ENCODE data around the gene RLBP1. TPM values are rescaled to one million over a fixed set of nuclear protein-coding genes. Genes with fewer than 3 reads are reported as not detected.

RLBP1 gene
- total RNA-seq, 4 donors from 2014 or later = not detected

GRCh38 chr15:89196241-89196640 lies 25.1 kb downstream of the RLBP1 start:
- no peak overlapping the region for H3K4me3 ChIP-seq
- intact Hi-C loops (cut with DNase I; ENCODE audit: low total_unique reads) = no loop called here
- H3K36me3 ChIP-seq = peaks cover 0 to 94% of the 10 kb centered on the region in 2 donors
- ATAC-seq (no peak), DNase-seq (no peak)
- H3K9me3 ChIP-seq = no peaks in the 10 kb centered on the region
- H3K27ac ChIP-seq = peak overlapping the region in 3 of 4 donors; percentile 3 to 57 (median 45)
- TF ChIP-seq POLR2A (IDR thresholded peaks at IDR 0.05) = no peak
- TF ChIP-seq CTCF (IDR thresholded peaks at IDR 0.05 in 4 of 5, conservative IDR thresholded peaks at IDR 0.05 in 1 of 5) = no peak
- H3K4me1 ChIP-seq = peaks cover 0 to 7% of the 10 kb centered on the region in 2 donors
- in situ Hi-C loops (cut with MboI; ENCODE audit: low sequenced_read_pairs in 4 of 4) = no loop called here
- H3K27me3 ChIP-seq = no peaks in the 10 kb centered on the region

DNA sequence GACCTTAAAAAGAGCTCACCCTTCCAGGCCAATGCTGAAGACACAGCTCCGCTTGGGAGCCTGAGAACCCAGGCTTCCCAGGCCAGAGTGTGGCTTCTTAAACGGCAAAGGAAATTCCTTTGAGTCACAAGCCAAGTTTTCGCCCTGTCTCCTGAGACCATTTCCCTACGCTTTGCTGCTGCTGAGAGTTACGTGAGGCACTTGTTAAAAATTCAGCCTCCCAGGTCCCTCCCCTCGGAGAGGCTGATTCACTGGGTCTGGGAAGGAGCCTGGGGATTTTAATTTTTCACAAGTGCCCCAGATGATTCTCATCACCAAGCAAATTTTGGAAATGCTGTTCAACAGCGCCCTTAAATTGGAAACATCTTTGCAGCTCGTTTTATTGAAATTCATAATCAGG lies 25.5 kb downstream of the RLBP1 start:
- no peak for ATAC-seq
- TF ChIP-seq POLR2A (IDR thresholded peaks at IDR 0.05) = no peak
- Histone ChIP-seq H3K36me3 (peaks cover 0 to 94% of the 10 kb centered on the region in 2 donors), H3K4me1 (peaks cover 0 to 7% of the 10 kb centered on the region in 2 donors), H3K9me3 (no peaks in the 10 kb centered on the region), H3K4me3 (no peak overlapping the region), H3K27ac (peak overlapping the region; percentile 31 to 57 (median 41)), H3K27me3 (no peaks in the 10 kb centered on the region)
- no peak for DNase-seq
- intact Hi-C loops (cut with DNase I; ENCODE audit: low total_unique reads) = no loop called here
- in situ Hi-C loops (cut with MboI; ENCODE audit: low sequenced_read_pairs in 4 of 4) = no loop called here

GRCh38 chr15:89194608-89195007 lies 26.8 kb downstream of the RLBP1 start:
- in situ Hi-C loops (cut with MboI; ENCODE audit: low sequenced_read_pairs in 4 of 4) (no loop called here), intact Hi-C loops (cut with DNase I; ENCODE audit: low total_unique reads) (no loop called here)
- Histone ChIP-seq H3K4me3 (no peak overlapping the region), H3K4me1 (peaks cover 0 to 7% of the 10 kb centered on the region in 2 donors), H3K9me3 (no peaks in the 10 kb centered on the region), H3K27ac (peak overlapping the region in 1 of 4 donors; percentile 39), H3K27me3 (no peaks in the 10 kb centered on the region), H3K36me3 (peaks cover 0 to 97% of the 10 kb centered on the region in 2 donors)
- ATAC-seq = no peak
- no peak for DNase-seq
- TF ChIP-seq CTCF (IDR thresholded peaks at IDR 0.05 in 4 of 5, conservative IDR thresholded peaks at IDR 0.05 in 1 of 5) (no peak), POLR2A (IDR thresholded peaks at IDR 0.05) (no peak)

- intact Hi-C loops (cut with DNase I; ENCODE audit: low total_unique reads) = no loop called here
- Histone ChIP-seq H3K4me1 (peaks cover 0 to 7% of the 10 kb centered on the region in 2 donors), H3K9me3 (no peaks in the 10 kb centered on the region), H3K27ac (no peak overlapping the region), H3K36me3 (peaks cover 0 to 97% of the 10 kb centered on the region in 2 donors), H3K27me3 (no peaks in the 10 kb centered on the region), H3K4me3 (no peak overlapping the region)
- in situ Hi-C loops (cut with MboI; ENCODE audit: low sequenced_read_pairs in 4 of 4) = no loop called here
- no peak for TF ChIP-seq CTCF (IDR thresholded peaks at IDR 0.05 in 4 of 5, conservative IDR thresholded peaks at IDR 0.05 in 1 of 5)
- DNase-seq (no peak), ATAC-seq (no peak)
Measured at GRCh38 chr15:89192766-89193165, 28.6 kb downstream of the RLBP1 start.

- H3K27me3 ChIP-seq = no peaks in the 10 kb centered on the region
- no peak overlapping the region for H3K27ac ChIP-seq
- in situ Hi-C loops (cut with MboI; ENCODE audit: low sequenced_read_pairs in 4 of 4) = no loop called here
- H3K36me3 ChIP-seq = peaks cover 0 to 97% of the 10 kb centered on the region in 2 donors
- H3K4me1 ChIP-seq = peaks cover 0 to 4% of the 10 kb centered on the region in 2 donors
- DNase-seq (no peak), ATAC-seq (no peak)
- H3K4me3 ChIP-seq = no peak overlapping the region
- TF ChIP-seq POLR2A (IDR thresholded peaks at IDR 0.05) (no peak), CTCF (IDR thresholded peaks at IDR 0.05 in 4 of 5, conservative IDR thresholded peaks at IDR 0.05 in 1 of 5) (no peak)
- H3K9me3 ChIP-seq = no peaks in the 10 kb centered on the region
- intact Hi-C loops (cut with DNase I; ENCODE audit: low total_unique reads) = no loop called here
Measured at GRCh38 chr15:89192136-89192535, 29.2 kb downstream of the RLBP1 start.

All from gastrocnemius medialis (tissue), 4 donors.